Kidney capillary endothelial cell (primary cell): ENCODE results near the gene MS4A1.
"Not testable (repeated sequence)": the region's sequence is repeated elsewhere in the genome, so short reads cannot be mapped to it uniquely, and the experiment has no call there.

Source experiments
- DNase-seq: peaks from one replicate; pipeline ENCODE4 v3.0.0-alpha.2; 2018; ENCODE audit warnings: low spot score

Gene MS4A1

DNA sequence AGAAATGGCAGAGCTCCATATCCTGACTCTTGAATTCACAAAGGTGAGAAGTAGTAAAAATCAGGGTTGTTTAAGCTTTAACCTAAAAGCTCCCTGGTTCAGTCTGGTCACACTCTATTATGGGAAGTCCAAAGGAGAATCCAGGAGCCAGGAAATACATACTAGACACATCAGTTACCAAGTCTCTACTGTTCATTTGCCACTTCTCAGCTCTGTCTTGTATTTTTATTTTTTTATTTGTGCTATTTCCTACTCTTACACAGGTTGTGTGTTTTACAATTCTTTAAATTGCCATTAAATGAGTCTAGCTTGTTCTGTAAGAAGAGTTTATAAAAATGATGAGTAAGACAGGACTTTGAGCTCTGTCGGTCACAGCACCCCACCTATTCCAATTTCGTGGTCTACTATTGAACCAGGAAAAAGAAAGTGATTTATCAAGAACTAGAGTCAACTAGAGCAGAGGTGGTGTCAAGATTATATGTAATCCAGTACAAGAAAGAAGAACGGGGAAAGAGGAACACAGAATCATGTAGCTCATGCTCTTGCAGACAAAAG, 46.7 kb downstream of the MS4A1 start:
- no peak for DNase-seq

DNA sequence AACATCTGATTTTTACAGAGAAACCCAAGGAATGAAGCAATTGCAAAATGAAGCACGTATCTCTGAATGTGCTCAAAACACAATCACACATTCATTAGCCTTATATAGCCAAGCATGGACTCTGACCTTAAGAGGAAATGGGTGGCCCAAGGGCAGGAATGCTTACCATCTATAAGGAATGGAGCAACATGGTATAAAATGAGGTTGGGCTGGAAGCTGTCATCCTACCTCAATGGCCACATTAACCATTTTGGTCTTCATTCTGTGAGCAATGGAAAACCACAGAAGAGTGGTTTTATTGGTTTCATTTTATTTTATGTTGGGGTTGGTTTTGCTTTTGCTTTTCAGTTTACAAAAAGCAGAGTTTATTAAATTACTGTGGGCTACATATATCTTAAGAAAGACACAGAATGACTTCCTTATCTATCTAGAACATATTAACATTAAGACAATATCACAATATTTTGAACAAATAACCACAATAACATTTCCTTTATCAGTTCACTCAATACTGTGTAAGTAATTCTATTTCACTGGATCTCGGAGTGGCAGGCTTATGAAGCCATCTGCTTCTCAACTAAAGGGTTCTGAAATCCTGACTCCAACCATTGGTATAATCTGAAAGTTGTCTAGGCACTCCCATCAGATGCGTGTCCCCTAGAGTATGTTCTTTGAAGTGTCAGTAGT, 48.7 kb downstream of the MS4A1 start:
- DNase-seq: no peak

DNA sequence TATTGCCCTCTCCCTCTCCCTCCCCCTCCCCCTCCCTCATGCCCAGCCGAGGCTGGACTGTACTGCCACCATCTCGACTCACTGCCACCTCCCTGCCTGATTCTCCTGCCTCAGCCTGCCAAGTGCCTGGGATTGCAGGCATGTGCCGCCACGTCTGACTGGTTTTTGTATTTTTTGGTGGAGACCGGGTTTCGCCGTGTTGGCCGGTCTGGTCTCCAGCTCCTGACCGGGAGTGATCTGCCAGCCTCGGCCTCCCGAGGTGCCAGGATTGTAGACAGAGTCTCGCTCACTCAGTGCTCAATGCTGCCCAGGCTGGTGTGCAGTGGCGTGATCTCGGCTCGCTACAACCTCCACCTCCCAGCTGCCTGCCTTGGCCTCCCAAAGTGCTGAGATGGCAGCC, 54.0 kb downstream of the MS4A1 start:
- not testable (repeated sequence) for DNase-seq

DNA sequence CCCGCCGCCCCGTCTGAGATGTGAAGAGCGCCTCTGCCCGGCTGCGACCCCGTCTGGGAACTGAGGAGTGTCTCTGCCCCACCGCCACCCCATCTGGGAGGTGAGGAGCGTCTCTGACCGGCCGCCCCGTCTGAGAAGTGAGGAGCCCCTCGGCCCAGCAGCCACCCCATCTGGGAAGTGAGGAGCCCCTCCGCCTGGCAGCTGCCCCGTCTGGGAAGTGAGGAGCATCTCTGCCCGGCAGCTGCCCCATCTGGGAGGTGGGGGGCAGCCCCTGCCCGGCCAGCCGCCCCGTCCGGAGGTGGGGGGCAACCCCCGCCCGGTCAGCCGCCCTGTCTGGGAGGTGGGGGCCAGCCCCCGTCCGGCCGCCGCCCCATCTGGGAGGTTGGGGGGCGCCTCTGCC, 54.6 kb downstream of the MS4A1 start:
- not testable (repeated sequence) for DNase-seq

DNA sequence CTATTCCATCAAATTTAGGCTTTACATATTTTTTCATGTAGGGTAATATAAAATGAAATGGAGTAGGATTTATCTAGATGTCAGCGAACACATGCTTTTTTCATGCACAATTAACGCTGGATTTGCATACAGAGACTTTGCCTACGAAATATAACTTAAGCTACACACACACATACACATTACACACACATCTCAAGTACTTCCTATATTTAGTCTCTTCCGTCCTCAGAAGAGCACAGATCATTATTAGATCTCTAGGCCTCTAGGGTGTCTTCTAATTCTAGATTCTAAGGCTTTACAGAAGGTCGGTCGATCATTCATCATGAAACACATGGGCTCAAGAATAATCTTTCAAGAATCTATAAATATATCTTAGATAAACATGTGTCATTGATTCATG, 55.7 kb downstream of the MS4A1 start:
- DNase-seq: no peak

DNA sequence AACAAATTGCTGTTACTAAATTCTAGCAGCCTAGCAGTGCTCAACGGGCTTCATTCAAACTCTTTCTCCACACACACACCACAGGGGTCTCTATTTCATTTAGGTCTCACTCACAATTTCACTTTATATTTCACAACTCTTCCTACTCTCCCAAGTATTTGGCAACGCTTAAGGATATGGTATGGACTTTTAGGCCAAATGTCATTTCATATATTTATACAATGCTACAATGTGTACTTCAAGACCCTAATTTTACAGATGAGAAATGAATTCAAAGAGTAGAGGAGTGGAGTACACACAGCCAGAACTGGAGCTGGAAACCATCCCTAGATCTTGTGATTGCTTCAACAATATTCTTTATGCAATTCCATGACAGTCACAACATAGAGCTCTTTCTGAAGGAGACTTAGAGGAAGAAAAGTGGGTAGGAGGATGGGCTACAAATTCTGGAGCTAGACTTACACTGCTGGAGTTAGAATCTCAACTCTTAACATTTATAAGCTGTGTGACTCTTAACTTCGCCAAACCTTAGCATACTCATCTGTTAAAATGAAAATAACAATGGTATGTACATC, 57.1 kb downstream of the MS4A1 start:
- no peak for DNase-seq

DNA sequence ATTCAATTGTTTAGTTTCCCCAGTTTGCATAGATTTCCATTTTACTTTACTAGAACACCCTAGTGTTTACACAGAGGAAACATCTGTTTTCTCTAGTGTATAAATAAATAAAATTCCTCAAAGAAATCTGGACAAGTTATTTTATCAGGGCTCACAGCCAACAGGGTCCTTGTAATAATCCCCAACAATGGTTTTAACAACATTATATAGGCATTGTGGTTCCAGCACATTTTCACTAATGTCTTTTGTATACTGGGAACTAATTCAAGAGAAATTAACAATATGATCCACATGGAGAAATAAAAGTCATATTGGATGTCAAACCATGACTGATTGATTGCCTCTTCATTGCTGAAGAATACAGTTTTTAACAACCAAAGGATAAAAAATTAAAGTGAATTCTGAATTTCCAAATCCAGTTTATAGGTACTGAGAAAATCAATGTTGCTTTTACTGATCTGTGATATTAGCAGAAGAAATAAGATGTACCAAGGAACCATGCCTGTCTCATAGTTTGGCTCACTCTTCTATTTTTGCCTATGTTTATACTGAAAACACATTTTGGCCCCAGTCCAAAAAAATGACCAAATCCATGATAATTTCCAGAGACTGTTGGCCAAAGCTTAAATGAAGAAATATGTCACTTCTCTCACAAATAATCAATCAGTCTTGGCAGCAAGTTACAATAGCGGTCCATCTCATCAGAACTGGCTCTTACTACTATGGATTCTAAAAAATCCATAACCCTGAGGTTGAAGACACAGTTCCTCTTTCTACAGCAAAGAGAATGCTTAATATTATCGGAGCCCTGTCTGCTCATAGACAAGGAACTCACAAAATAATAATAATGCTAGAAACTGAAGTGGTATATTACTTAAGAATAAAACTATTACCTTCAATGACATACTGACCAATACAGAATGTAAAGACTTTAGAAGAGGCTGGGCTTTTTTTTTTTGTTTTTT, 58.1 kb downstream of the MS4A1 start:
- no peak for DNase-seq

DNA sequence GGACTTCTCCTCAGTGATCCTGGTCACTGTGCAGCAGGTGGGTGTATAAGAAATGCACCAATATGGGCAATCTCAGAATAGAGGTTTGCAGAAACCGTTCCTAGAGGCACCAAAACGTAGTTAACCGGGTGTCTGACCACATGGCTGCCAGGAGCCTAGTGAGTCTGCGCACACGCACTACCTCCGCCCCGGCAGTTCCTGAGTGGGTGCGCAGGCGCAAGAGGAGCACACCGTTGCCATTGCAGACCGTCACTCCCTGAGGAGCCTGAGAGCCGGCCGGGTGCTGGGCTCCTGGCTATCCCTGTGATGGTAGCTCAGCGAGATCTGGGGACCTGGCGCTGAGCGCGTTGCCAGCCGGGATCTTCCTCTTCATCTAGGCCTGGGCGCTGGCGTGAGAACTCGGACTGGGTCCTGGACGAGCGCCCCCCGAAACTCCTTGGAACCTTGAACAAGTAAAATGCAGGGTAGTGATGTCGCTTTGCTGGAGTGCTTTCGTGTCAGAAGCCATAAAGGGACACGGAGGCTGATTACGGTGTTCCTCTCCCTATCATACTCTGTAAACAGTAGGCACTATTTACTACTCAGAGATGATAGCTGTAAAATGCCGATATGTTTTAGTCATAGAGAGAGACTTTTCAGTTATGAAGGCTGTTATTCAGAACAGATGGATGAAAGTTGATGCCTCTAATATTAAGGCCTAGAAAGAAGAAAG, 59.7 kb downstream of the MS4A1 start, which contains the start of gene MS4A13:
Gene MS4A13 (plus strand): TSS at position 249 of the 712 bp plus-strand sequence. CDS start 2,692 bp downstream, outside the sequence.
- no peak for DNase-seq
